SHP77 (cell line): ENCODE data around the gene ARSD.
A peak's percentile ranks its signal among the peaks of the same experiment; 100 is the strongest.
"Not testable (repeated sequence)": the region's sequence is repeated elsewhere in the genome, so short reads cannot be mapped to it uniquely, and the experiment has no call there.

Source experiments
- DNase-seq, 2 experiments: peaks; one replicate each; lab custom pipeline; 2025; lab: John Stamatoyannopoulos, UW

The ARSD gene, protein sequence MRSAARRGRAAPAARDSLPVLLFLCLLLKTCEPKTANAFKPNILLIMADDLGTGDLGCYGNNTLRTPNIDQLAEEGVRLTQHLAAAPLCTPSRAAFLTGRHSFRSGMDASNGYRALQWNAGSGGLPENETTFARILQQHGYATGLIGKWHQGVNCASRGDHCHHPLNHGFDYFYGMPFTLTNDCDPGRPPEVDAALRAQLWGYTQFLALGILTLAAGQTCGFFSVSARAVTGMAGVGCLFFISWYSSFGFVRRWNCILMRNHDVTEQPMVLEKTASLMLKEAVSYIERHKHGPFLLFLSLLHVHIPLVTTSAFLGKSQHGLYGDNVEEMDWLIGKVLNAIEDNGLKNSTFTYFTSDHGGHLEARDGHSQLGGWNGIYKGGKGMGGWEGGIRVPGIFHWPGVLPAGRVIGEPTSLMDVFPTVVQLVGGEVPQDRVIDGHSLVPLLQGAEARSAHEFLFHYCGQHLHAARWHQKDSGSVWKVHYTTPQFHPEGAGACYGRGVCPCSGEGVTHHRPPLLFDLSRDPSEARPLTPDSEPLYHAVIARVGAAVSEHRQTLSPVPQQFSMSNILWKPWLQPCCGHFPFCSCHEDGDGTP

GRCh38 chrX:2928583-2929434, at the start of gene ARSD:
Gene ARSD (minus strand): TSS chrX:2929339. CDS start chrX:2929275, 64 bp downstream.
- DNase-seq = no peak

GRCh38 chrX:2978639-2979038, 49.5 kb upstream of the ARSD start:
- DNase-seq = not testable (repeated sequence)

GRCh38 chrX:2974961-2975360, 45.8 kb upstream of the ARSD start:
- no peak for DNase-seq

- DNase-seq = no peak
Measured at GRCh38 chrX:2972391-2972790, 43.3 kb upstream of the ARSD start.

- no peak for DNase-seq
Measured at GRCh38 chrX:2969021-2969420, 39.9 kb upstream of the ARSD start.

DNA sequence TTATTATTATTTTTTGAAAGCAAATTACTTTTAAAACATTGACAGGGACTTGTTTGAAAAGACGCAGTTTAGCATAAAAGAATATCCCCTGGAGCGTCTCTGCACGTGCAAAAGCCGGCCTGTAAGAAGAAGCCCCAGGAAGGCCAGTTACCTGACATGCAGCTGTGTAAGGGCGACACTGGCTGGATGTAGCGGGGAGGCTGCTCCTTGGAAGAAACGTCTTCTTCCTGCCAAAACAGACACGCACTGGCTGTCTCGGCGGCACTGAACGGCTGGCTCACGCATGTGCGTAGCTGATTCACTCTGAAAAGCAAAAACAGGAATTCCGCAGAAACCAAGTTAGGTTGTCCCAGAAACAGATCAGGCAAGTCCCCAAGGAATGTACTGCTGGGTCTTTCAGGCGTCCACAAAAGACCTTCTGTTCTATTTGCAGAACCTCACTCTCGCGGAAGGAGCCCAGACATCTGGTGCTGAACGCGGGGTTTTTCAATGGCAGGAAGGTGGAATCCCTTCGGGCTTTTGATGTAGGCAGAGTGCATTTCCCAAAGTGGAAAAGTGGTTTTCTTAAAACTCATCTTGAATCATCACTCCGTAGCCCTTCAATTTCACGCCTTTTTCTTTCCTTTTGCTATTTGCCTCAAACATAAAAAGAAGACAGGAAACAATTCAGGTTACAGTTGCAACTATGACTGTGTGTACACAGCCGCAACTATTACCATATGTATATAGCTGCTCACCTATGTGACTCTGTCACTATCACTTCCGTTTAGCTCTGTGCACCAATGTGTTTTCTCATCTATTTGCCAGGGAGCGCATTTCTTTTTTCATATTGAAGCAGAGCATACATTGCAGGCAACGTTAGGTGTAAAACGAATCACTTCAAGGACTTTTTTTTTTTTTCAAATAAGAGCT, 39.1 kb upstream of the ARSD start:
- no peak for DNase-seq

DNA sequence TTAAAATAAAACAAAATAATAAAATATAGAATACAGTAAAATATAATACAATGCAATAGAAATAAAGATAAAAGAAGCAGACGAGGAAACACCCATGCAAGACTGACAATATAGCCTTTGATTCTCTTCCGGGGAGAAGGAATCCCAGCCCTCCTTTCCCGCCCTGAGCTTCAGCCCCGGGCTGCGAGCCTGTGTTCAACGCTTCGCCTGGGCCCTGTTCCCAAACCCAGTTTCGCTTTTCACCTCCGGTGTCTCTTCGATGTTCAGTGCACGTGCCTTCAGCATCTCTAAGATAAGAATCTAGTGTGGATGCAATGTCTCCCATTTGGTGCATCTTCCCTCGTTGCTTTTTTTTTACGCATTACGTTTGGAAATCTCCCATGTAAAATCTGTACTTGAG, 38.4 kb upstream of the ARSD start:
- DNase-seq = no peak

GRCh38 chrX:2967012-2967411, 37.9 kb upstream of the ARSD start:
- DNase-seq = peak; percentile 41 to 62

DNA sequence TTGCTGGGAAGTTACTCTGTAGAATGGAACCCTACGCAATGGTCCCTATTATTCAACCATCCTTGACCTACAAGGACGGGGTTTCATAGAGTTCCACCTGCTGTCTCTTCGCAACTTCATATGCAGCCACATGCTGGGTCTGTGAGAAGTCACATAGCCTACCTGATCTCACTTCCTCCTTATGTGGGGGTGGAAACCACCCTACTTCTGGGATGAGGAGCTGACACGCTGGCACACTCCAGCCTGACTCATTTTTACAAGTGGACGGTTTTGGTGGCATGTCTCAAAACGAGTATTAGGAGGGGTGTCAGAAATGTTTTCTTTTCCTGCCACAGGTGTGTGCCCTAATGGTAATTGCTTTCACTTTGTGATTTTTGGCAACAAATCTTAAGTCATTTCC, 36.8 kb upstream of the ARSD start:
- no peak for DNase-seq

GRCh38 chrX:2963992-2964794, 35.1 kb upstream of the ARSD start:
- DNase-seq = not testable (repeated sequence)

DNA sequence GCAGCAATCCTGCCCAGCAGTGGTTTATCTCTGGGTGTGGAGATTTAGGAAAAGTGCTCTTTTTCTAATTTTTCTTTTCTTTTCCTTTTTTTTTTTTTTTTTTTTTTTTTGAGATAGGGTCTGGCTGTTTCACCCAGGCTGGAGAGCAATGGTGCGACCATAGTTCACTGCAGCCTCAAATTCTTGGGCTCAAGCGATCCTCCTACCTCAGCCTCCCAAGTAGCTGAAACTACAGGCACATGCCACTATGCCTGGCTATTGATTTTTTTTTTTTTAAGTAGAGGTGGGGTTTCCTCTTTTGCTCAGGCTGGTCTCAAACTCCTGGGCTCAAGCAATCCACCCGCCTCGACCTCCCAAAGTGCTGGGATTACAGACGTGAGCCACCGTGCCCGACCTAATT, 34.3 kb upstream of the ARSD start:
- DNase-seq = not testable (repeated sequence)

DNA sequence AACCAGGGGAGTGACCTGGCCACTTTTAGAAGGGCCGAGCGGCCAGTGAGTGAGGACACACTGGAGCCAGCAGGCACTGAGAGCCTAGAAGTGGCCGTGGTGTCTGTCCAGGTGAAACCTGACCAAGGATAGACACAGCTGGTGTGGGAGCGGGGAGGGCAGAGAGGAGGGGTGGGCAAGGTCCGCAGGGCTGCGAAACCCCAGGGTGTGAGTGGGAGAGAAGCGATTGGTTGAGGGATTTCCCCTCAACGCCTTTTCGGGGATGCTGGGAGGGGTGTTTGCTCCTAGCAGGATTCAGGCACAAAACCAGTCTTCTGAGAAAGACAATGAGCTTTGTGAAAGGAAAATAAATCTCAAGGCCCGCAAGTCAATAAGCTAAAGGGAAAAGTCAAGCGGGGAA, 33.2 kb upstream of the ARSD start:
- DNase-seq = no peak

DNA sequence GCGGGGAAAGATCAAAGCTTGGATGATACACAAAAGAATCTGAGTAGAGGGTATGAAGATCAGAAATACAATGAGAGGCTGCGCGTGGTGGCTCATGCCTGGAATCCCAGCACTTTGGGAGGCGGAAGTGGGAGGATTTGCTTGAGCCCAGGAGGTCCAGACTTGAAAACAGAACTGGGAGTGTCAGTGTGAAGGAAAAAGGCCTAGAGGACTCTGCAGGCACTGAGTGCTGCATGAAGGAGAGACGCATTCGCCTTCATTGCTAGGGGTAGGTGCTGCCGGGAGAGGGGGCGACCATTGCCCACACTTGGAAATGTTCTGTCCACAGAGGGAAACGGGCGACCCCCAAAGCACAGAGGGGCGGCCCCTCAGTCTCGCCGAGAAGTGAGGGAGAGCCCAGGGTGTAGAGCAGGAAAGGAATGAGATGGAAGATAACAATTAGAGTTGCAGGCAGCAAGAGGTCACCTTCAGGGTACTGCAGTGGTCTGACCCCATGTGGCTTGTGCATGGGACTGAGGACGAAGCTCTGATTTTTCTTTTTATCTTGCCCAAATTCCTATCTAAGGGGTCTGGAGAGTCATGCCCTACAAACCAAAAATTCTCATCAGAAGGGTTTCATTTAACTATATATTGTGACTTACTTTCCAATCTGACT, 31.8 kb upstream of the ARSD start:
- DNase-seq = no peak

DNA sequence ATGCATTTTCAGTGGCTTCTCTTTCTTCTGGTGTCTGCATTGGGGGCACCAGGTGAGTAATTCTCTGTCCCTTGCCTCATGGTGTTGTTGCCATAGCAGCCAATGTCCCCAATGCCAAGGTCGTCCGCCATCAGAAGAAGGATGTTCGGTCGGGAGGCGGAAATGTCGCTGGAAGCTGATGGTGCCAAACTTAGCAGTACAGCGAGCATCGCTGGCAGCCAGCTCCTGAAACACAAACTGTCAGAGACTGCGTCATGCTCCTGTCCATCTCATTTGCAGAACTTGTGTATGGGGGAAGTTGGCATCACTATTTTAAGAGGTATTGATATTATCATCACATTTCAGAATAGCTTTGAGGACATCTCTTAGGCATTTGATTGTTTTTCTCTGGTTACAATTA, 29.1 kb upstream of the ARSD start:
- DNase-seq = no peak

GRCh38 chrX:2955838-2956237, 26.7 kb upstream of the ARSD start:
- DNase-seq = no peak

- DNase-seq = no peak
Measured at GRCh38 chrX:2955281-2955680, 26.1 kb upstream of the ARSD start.

GRCh38 chrX:2954541-2954940, 25.4 kb upstream of the ARSD start:
- DNase-seq = no peak

DNA sequence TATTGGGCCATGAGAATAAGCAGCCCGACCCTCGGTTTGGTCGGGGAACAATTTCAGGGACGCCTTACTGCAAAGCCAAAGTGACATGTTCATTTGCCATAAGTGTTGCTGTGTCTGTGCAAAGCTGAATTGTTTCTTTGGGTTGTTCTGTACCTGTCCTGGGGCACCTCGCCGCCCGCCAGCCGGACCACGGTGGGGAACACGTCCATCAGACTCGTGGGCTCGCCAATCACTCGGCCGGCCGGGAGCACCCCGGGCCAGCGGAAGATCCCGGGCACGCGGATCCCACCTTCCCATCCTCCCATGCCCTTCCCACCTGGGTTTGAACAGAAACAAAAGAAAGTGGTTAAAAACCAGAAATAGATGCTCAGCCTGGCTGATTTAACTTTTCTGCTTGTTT, 8.8 kb upstream of the ARSD start:
- DNase-seq = not testable (repeated sequence)

- no peak for DNase-seq
Measured at GRCh38 chrX:2934715-2935710, 5.9 kb upstream of the ARSD start.
